Measurements from ENCODE around the gene NLK. TPM values are rescaled to one million over a fixed set of nuclear protein-coding genes. Genes with fewer than 3 reads are reported as not detected.

The NLK gene
- total and polyA plus RNA-seq, 2 donors (not counting 3 experiments of a cell fraction or from before 2014, with no cell fraction given), result 23.8 to 34.2 TPM

DNA sequence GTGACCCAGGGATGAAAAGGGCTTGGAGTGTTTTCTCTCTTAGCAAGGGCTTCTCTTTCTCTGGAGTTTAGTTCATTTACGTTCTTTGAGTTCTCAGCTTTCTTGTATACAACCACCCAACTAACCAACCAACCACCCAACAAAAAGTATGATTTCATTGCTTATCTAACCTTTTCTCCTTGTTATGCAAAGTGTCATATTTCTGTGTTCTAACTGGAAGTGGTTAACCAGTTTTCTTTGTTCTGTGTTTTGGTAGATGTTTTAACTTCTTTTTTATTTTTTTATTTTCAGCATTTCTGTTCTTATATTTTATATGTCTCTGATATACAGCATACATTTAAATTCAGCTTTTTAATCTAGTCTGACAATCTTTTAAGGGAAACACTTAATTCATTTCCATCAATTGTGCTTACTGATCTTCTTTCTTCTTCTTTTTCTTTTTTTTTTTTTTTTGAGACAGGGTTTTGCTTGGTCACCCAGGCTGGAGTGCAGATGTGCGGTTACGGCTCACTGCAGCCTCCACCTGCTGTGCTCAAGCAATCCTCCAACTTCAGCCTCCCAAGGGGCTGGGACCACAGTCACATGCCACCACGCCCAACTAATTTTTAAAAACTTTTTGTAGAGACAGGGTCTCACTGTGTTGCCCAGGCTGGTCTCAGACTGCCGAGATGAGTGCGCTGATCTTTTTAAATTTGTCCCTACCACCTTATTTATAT, 29.6 kb downstream of the NLK start:
- no peaks in the 10 kb centered on the region for H3K36me3 ChIP-seq (ENCODE audit: control insufficient read depth in 2 of 2, extremely low read depth in 1 of 2, insufficient read depth in 2 of 2, low read length in 2 of 2)
- no peaks in the 10 kb centered on the region for H3K4me1 ChIP-seq (ENCODE audit: control insufficient read depth, extremely low read depth, insufficient read depth, low read length)
- dilution Hi-C loops (cut with MboI; ENCODE audit: extremely low pct_ligation_motif_present, low sequenced_read_pairs) (no loop called here), intact Hi-C loops (cut with micrococcal nuclease) (no loop called here)
- H3K4me3 ChIP-seq (replicated peaks in 1 of 3; ENCODE audit: insufficient read depth in 1 of 3, low read depth in 1 of 3, low read length in 3 of 3), result no peak overlapping the region
- POLR2A ChIA-PET, result interaction anchor here (1.0 kb wide), 1 partner anchor 31 kb away, joined by 3 read pairs; no protein-coding TSS in a partner anchor
- H3K4me2 ChIP-seq (ENCODE audit: insufficient read depth, low read length), result no peak overlapping the region
- H2AFZ ChIP-seq (ENCODE audit: low read depth, low read length), result no peak overlapping the region
- peaks cover 16% of the 10 kb centered on the region for H4K20me1 ChIP-seq (replicated peaks; ENCODE audit: control insufficient read depth, extremely low read depth, insufficient read depth, low read length)
- DNase-seq (ENCODE audit: low read depth, low spot score) (no peak), FAIRE-seq (no peak)
- H3K9me1 ChIP-seq (replicated peaks; ENCODE audit: control insufficient read depth, extremely low read depth, insufficient read depth, low read length), result no peaks in the 10 kb centered on the region
- no peaks in the 10 kb centered on the region for H3K27me3 ChIP-seq (ENCODE audit: control insufficient read depth in 2 of 2, insufficient read depth in 2 of 2, low read length in 2 of 2)
- no peaks in the 10 kb centered on the region for H3K9me3 ChIP-seq (replicated peaks; ENCODE audit: control insufficient read depth, insufficient read depth, low read length)
- H3K79me2 ChIP-seq (ENCODE audit: control insufficient read depth, insufficient read depth, low read length), result peaks cover 84% of the 10 kb centered on the region
- no peak overlapping the region for H3K27ac ChIP-seq (ENCODE audit: insufficient read depth, low read depth, low read length)
- BruUV-seq (replicated peaks), result no TSS peak
- H3K9ac ChIP-seq (replicated peaks; ENCODE audit: extremely low read depth, insufficient read depth, low read length), result no peak overlapping the region
- CTCF ChIA-PET, result no interaction called here
- no peak for TF ChIP-seq FOS (IDR thresholded peaks at IDR 0.05; ENCODE audit: borderline replicate concordance, insufficient read depth, low read length)
- no peak for TF ChIP-seq MYC (IDR thresholded peaks at IDR 0.05; ENCODE audit: low read depth, low read length)
- no peak for TF ChIP-seq EZH2 (IDR thresholded peaks at IDR 0.05; ENCODE audit: borderline replicate concordance, low read depth, low read length, severe bottlenecking)

DNA sequence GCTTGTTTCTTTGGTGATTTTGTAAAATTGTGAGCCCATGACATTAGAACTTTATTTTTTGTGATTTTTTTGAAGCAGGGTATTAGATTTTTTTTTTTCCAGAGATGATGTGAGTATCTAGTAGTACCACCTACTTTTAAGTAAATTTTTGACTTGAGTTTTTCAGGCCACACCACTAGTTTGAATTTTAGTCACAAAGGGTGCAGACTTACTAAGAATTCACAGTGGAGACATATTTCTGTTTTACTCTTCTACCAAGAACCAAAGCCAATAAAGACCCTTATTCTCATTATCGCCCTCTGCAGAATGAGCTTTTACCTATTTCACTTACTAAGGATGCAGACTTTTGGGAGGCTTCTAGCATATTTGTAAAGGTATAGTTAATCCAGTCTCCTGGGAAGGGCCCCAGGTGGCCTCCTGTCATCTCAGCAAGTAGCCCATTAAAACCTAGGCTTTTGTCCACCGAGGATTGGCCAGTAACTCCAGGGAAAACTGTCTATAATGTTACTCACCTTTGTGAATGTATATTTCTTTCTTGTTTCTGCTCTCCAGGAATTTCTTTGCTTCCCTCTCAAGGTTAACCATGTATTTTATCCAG, 30.6 kb downstream of the NLK start:
- FAIRE-seq, result no peak
- H3K27ac ChIP-seq (ENCODE audit: insufficient read depth, low read depth, low read length), result no peak overlapping the region
- H3K4me2 ChIP-seq (ENCODE audit: insufficient read depth, low read length), result no peak overlapping the region
- DNase-seq (ENCODE audit: low read depth, low spot score), result no peak
- no peaks in the 10 kb centered on the region for H3K27me3 ChIP-seq (ENCODE audit: control insufficient read depth in 2 of 2, insufficient read depth in 2 of 2, low read length in 2 of 2)
- no peak overlapping the region for H3K4me3 ChIP-seq (replicated peaks in 1 of 3; ENCODE audit: insufficient read depth in 1 of 3, low read depth in 1 of 3, low read length in 3 of 3)
- intact Hi-C loops (cut with micrococcal nuclease) (no loop called here), dilution Hi-C loops (cut with MboI; ENCODE audit: extremely low pct_ligation_motif_present, low sequenced_read_pairs) (no loop called here)
- peaks cover 16% of the 10 kb centered on the region for H4K20me1 ChIP-seq (replicated peaks; ENCODE audit: control insufficient read depth, extremely low read depth, insufficient read depth, low read length)
- BruUV-seq (replicated peaks), result no TSS peak
- H3K9me1 ChIP-seq (replicated peaks; ENCODE audit: control insufficient read depth, extremely low read depth, insufficient read depth, low read length), result no peaks in the 10 kb centered on the region
- CTCF ChIA-PET, result interaction anchor here (1.0 to 1.6 kb wide), 2 partner anchors 12 to 18 kb away, joined by 3 read pairs; no protein-coding TSS in a partner anchor
- no peaks in the 10 kb centered on the region for H3K4me1 ChIP-seq (ENCODE audit: control insufficient read depth, extremely low read depth, insufficient read depth, low read length)
- H3K9ac ChIP-seq (replicated peaks; ENCODE audit: extremely low read depth, insufficient read depth, low read length), result no peak overlapping the region
- POLR2A ChIA-PET, result no interaction called here
- peaks cover 79% of the 10 kb centered on the region for H3K79me2 ChIP-seq (ENCODE audit: control insufficient read depth, insufficient read depth, low read length)
- H2AFZ ChIP-seq (ENCODE audit: low read depth, low read length), result no peak overlapping the region
- TF ChIP-seq MYC (IDR thresholded peaks at IDR 0.05; ENCODE audit: low read depth, low read length) (no peak), GATA2 (IDR thresholded peaks at IDR 0.05; ENCODE audit: insufficient read depth, insufficient read length, low read depth, low read length) (no peak), POLR2AphosphoS5 (IDR thresholded peaks at IDR 0.05; ENCODE audit: insufficient read depth, low read depth, low read length) (no peak), EZH2 (IDR thresholded peaks at IDR 0.05; ENCODE audit: borderline replicate concordance, low read depth, low read length, severe bottlenecking) (no peak), POLR2A (IDR thresholded peaks at IDR 0.05; ENCODE audit: low read depth, low read length) (no peak), JUN (IDR thresholded peaks at IDR 0.05; ENCODE audit: borderline replicate concordance, insufficient read depth, insufficient read length, low read depth) (no peak), FOS (IDR thresholded peaks at IDR 0.05; ENCODE audit: borderline replicate concordance, insufficient read depth, low read length) (no peak)
- TF ChIP-seq, protein P1, sequence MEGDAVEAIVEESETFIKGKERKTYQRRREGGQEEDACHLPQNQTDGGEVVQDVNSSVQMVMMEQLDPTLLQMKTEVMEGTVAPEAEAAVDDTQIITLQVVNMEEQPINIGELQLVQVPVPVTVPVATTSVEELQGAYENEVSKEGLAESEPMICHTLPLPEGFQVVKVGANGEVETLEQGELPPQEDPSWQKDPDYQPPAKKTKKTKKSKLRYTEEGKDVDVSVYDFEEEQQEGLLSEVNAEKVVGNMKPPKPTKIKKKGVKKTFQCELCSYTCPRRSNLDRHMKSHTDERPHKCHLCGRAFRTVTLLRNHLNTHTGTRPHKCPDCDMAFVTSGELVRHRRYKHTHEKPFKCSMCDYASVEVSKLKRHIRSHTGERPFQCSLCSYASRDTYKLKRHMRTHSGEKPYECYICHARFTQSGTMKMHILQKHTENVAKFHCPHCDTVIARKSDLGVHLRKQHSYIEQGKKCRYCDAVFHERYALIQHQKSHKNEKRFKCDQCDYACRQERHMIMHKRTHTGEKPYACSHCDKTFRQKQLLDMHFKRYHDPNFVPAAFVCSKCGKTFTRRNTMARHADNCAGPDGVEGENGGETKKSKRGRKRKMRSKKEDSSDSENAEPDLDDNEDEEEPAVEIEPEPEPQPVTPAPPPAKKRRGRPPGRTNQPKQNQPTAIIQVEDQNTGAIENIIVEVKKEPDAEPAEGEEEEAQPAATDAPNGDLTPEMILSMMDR (IDR thresholded peaks at IDR 0.05; ENCODE audit: extremely low read depth in 1 of 2, insufficient read depth in 1 of 2, low read depth in 1 of 2, low read length in 2 of 2), result no peak
- TF ChIP-seq, protein P2, sequence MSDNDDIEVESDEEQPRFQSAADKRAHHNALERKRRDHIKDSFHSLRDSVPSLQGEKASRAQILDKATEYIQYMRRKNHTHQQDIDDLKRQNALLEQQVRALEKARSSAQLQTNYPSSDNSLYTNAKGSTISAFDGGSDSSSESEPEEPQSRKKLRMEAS (IDR thresholded peaks at IDR 0.05; ENCODE audit: insufficient read depth, insufficient read length), result no peak
- no peaks in the 10 kb centered on the region for H3K36me3 ChIP-seq (ENCODE audit: control insufficient read depth in 2 of 2, extremely low read depth in 1 of 2, insufficient read depth in 2 of 2, low read length in 2 of 2)
- H3K9me3 ChIP-seq (replicated peaks; ENCODE audit: control insufficient read depth, insufficient read depth, low read length), result no peaks in the 10 kb centered on the region

Data from endothelial cell of umbilical vein (primary cell).